Psoas muscle (tissue), 8 donors: ENCODE data around the gene VPS35L. TPM values are rescaled to one million over a fixed set of nuclear protein-coding genes. Genes with fewer than 3 reads are reported as not detected.

Experiments
- ATAC-seq, 4 donors: fragments of 200-7000 bp; cut with Tn5 transposase; one replicate each; pipeline ENCODE4 v1.9.1; 2020; ENCODE audit warnings: moderate library complexity in 3 of 4, mild to moderate bottlenecking in 2 of 4
- DNase-seq, 2 donors: peaks; one replicate each; pipeline ENCODE4 v3.0.0-alpha.2; 2020
- H3K27ac ChIP-seq: fragments of 200-600 bp; one replicate; pipeline ENCODE4 v1.8.0; 2022
- H3K27me3 ChIP-seq, 3 donors: fragments of 200-600 bp in 1 of 3; one replicate each; pipeline versions ENCODE4 v1.6.1 to v1.8.0; 2013 to 2022; ENCODE audit warnings: low read length in 2 of 3, mild to moderate bottlenecking in 2 of 3, moderate library complexity in 1 of 3; ENCODE audit not compliant: insufficient read depth in 3 of 3
- H3K36me3 ChIP-seq, 2 donors: fragments of 200-600 bp in 1 of 2; one replicate each; pipeline versions ENCODE4 v1.6.1 to v1.8.0; 2013 to 2022; ENCODE audit warnings: low read depth in 1 of 2, mild to moderate bottlenecking in 1 of 2, moderate library complexity in 1 of 2; ENCODE audit not compliant: insufficient read depth in 1 of 2
- H3K4me1 ChIP-seq: fragments of 200-600 bp; one replicate; pipeline ENCODE4 v1.8.0; 2022
- H3K4me3 ChIP-seq: fragments of 200-600 bp; one replicate; pipeline ENCODE4 v1.8.0; 2022; ENCODE audit warnings: mild to moderate bottlenecking
- H3K9me3 ChIP-seq: fragments of 200-600 bp; one replicate; pipeline ENCODE4 v1.8.0; 2022
- WGBS, 3 donors: extraction: QIAGEN DNeasy Blood & Tissue Kit; methylation state at CpG; one replicate each; pipeline versions ENCODE4 v1.1.6 to v1.1.7; 2013; 5-methylcytosine and 5-hydroxymethylcytosine counted together
- intact Hi-C, 2 donors: fragments of 100-400 bp; cut with DNase I; formaldehyde crosslinking; loops; one replicate each; pipeline versions ENCODE4 v1.11.0 to v1.14.2; 2022
- polyA plus RNA-seq, 3 donors: library from polyadenylated mRNA; stranded (reverse); fragments of 200-250 nt; gene quantifications; one replicate each; pipeline ENCODE4 v1.2.3, GENCODE V29; 2013
- total RNA-seq, 4 donors: library from RNA; stranded (reverse); fragmentation: NEBNext Ultra II Directional in 2 of 4; extraction: Animal tissue kit (Norgen Biotek cat#: 25700) in 2 of 4; gene quantifications; one replicate each; pipeline versions ENCODE4 v1.2.1 to v1.2.4, GENCODE V29; 2021 to 2023
- TF ChIP-seq, protein P1 (sequence below): fragments of 200-600 bp; IDR thresholded peaks from one replicate; pipeline ENCODE4 v1.8.0; 2022; ENCODE audit warnings: antibody characterized with exemption
- donor health status: healthy with polysubstance abuse.
- donor health status: DM: no; HTN: no; CAD: no; lungs with moderate emphysema.
- donor health status: Bipolar disorder and iron deficiency.
- donor health status: healthy.
- donor health status: DM: yes; HTN: yes; CAD: no.
- donor health status: DM: no; HTN: no; CAD: no.
- donor health status: DM: no; HTN: no; CAD: no.
- donor health status: DM: yes; HTN: yes; CAD: no.

Gene VPS35L
- total and polyA plus RNA-seq, 7 donors = 12.6 to 34.6 (median 27.8) TPM

- DNase-seq = no peak
- Histone ChIP-seq H3K27me3 (no peaks in the 10 kb centered on the region), H3K9me3 (no peaks in the 10 kb centered on the region), H3K36me3 (peaks cover 0 to 4% of the 10 kb centered on the region in 2 donors), H3K4me3 (no peak overlapping the region), H3K27ac (no peak overlapping the region), H3K4me1 (no peaks in the 10 kb centered on the region)
- TF ChIP-seq, protein P1, sequence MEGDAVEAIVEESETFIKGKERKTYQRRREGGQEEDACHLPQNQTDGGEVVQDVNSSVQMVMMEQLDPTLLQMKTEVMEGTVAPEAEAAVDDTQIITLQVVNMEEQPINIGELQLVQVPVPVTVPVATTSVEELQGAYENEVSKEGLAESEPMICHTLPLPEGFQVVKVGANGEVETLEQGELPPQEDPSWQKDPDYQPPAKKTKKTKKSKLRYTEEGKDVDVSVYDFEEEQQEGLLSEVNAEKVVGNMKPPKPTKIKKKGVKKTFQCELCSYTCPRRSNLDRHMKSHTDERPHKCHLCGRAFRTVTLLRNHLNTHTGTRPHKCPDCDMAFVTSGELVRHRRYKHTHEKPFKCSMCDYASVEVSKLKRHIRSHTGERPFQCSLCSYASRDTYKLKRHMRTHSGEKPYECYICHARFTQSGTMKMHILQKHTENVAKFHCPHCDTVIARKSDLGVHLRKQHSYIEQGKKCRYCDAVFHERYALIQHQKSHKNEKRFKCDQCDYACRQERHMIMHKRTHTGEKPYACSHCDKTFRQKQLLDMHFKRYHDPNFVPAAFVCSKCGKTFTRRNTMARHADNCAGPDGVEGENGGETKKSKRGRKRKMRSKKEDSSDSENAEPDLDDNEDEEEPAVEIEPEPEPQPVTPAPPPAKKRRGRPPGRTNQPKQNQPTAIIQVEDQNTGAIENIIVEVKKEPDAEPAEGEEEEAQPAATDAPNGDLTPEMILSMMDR = no peak
- intact Hi-C loops = no loop called here
- no peak for ATAC-seq
These were observed 188.3 kb downstream of the VPS35L start for GRCh38 chr16:19743816-19744159.

DNA sequence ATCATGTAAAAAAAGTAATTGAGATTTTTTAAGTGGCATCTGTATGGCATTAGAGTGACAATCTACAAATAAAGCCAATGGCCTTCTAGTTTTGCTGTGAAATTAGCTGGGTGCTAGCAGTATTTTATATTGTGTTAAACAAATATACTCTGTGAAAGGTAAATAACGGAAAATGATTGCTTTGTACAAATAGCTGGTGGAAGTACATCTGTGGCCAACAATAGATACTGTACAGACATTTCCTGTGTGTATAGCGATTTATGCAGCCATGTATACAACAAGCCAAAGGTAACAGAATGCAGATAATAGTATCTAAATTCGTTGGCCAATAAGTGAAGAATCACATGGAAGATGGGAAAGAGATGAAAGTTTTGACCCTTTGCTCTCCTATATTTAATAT is 189.2 kb downstream of the VPS35L start:
- intact Hi-C loops = no loop called here
- H3K27ac ChIP-seq = no peak overlapping the region
- ATAC-seq = no peak
- no peaks in the 10 kb centered on the region for H3K9me3 ChIP-seq
- TF ChIP-seq, protein P1 = no peak
- no peak overlapping the region for H3K4me3 ChIP-seq
- no peaks in the 10 kb centered on the region for H3K4me1 ChIP-seq
- DNase-seq = no peak
- 77 to 88% (median 79%) methylated on average over 3 of the region's 3 CpGs for WGBS, 3 donors
- no peaks in the 10 kb centered on the region for H3K27me3 ChIP-seq
- H3K36me3 ChIP-seq = peaks cover 0 to 4% of the 10 kb centered on the region in 2 donors

GRCh38 chr16:19745286-19746010 is 189.9 kb downstream of the VPS35L start:
- 81 to 86% (median 82%) methylated on average over 9 of the region's 9 CpGs for WGBS, 3 donors
- no peaks in the 10 kb centered on the region for H3K27me3 ChIP-seq
- peaks cover 0 to 4% of the 10 kb centered on the region in 2 donors for H3K36me3 ChIP-seq
- intact Hi-C loops = no loop called here
- ATAC-seq = no peak
- no peaks in the 10 kb centered on the region for H3K4me1 ChIP-seq
- H3K27ac ChIP-seq = no peak overlapping the region
- DNase-seq = no peak
- no peak overlapping the region for H3K4me3 ChIP-seq
- TF ChIP-seq, protein P1 = no peak
- H3K9me3 ChIP-seq = no peaks in the 10 kb centered on the region

GRCh38 chr16:19746561-19746960 is 191.1 kb downstream of the VPS35L start:
- TF ChIP-seq, protein P1 = no peak
- intact Hi-C loops = no loop called here
- DNase-seq (no peak), ATAC-seq (no peak)
- Histone ChIP-seq H3K4me3 (no peak overlapping the region), H3K36me3 (peaks cover 0 to 4% of the 10 kb centered on the region in 2 donors), H3K9me3 (no peaks in the 10 kb centered on the region), H3K4me1 (peaks cover 6% of the 10 kb centered on the region), H3K27me3 (no peaks in the 10 kb centered on the region), H3K27ac (no peak overlapping the region)
- 41 to 51% (median 46%) methylated on average over 4 of the region's 4 CpGs for WGBS, 3 donors
